ENCODE data around the gene CCDC74A.
A peak's percentile ranks its signal among the peaks of the same experiment; 100 is the strongest.
"Not testable (repeated sequence)": the region's sequence is repeated elsewhere in the genome, so short reads cannot be mapped to it uniquely, and the experiment has no call there.

Gene CCDC74A

DNA sequence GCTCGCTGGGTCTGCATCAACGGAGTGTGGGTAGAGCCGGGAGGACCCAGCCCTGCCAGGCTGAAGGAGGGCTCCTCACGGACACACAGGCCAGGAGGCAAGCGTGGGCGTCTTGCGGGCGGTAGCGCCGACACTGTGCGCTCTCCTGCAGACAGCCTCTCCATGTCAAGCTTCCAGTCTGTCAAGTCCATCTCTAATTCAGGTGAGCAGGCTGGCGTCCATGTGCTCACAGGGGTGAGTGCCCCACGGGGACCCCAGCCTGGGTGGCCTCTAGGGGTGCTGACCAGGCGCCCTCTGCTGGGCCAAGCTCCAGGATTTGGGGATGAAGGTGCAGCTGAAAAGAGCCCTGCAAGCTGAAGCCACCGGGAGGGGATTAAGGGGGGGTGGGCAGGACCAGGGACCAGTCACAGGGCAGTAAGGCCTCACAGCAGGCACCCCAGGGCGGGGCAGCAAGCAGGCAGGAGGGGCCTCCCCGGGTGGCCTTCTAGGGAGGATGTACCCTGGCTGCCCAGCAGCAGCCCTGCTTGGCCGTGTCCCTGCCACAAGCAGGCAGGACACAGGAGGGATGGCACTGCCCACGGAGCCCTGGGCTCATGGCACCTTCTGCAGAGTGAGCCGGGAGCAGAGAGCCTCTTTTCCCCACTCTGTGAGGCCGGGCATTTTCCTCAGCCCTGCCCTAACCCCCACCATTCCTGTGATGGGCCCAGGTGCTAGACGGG is 3.1 kb downstream of the CCDC74A start:
- not testable (repeated sequence) for ATAC-seq

DNA sequence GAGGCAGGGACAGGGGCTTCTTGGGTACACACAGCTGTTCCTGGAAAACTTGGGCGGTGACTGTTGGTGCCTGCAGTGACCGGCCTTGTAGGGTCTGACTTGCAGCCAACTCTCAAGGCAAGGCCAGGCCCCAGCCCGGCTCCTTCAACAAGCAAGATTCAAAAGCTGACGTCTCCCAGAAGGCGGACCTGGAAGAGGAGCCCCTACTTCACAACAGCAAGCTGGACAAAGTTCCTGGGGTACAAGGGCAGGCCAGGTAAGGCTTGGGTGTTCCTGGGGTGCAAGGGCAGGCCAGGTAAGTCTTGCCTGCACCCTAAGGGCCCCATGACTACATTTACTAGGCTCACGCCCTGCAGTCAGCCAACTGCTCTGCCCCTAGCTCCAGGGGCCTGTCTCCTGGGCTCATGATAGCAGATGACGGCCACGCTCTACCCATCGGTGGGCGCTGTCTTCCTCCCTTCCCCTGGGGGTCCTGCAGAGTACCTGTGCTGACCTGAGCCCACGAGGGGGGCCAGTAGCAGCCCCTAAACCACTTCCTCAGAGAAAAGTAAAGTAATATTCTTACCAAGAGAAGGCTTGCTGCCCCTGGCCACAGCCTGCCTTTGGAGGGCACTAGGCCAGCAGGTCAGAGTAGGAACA is 4.0 kb downstream of the CCDC74A start:
- ATAC-seq: not testable (repeated sequence)

DNA sequence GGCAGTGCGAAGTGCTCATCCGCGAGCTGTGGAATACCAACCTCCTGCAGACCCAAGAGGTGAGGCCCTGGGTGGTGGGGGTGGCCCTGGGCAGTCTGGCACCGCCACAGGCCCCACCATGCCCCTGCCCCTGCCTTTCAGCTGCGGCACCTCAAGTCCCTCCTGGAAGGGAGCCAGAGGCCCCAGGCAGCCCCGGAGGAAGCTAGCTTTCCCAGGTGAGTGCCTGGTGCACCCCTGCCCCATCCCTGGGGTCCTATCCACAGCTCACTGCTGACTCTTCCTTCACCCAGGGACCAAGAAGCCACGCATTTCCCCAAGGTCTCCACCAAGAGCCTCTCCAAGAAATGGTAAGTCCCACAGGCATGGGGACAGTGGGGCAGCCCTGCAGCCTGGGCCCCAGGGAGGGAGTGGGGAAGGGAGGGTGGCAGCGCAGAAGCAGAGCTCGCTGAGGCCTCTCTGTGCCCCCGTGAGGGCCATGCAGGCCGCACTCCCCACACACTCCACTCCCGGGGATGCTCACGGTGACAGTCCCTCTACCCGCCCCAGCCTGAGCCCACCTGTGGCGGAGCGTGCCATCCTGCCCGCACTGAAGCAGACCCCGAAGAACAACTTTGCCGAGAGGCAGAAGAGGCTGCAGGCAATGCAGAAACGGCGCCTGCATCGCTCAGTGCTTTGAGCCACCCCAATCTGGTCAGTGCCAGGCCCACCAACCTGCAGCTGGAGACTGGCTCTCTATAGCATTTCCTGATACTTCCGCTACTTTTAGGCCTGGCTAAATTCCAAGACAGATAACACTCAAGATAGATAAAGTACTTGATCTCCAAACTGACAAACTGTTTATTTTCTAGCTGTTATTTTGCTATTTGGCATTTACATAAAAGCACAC is 5.3 kb downstream of the CCDC74A start:
- ATAC-seq: peak; percentile 15; the same call in 1 of the 3 replicates

DNA sequence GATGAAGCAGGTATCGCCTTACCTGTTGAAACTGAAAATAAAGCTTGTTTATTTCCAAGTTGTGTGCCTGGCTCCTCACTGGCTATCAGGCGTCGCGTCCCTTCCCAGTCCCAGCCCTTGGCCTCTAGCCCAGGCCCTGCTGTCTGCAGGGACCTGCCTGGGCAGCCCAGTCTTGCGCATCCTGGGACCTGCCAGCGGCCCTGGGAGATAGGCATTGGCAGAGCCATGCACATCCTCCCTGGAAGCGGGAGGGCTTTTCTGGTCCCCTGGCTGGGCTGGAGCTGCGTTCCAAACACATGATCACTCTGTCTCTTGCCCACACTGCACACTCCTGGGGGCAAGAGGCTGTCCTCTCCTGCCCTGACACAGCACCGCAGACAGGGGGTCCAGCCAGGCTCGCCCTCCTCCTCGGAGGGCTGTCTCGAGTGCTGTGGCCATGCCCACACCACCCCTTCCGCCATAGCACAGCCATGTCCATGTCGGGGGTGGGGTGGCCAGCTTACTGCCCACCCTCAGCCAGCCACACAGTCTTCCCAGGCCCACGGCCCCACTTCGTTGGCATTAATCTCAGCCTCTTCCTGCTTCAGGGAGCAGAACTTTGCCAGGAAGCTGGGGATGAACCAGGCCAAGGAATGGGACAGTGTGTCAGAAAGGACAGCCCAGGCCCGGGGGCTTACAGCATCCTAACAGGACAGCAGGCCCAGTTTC is 6.1 kb downstream of the CCDC74A start:
- peak; percentile 54 for ATAC-seq

DNA sequence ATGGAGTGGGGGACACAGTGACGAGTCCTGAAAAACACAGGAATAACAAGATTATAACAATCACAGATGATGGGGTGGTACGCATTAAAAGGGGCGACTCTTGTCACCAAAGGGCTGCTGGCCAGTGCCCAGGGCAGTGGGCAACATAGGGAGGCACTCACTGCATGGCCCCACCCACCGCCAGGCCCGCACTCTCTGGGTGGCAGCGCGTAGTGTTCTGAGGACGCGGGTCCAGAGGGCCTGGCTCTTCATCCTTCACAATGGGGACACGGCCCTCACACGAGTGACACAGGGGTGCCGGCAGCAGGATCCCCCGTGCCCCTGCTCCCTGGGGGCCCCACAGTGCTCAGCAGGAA is 6.6 kb downstream of the CCDC74A start:
- not testable (repeated sequence) for ATAC-seq

DNA sequence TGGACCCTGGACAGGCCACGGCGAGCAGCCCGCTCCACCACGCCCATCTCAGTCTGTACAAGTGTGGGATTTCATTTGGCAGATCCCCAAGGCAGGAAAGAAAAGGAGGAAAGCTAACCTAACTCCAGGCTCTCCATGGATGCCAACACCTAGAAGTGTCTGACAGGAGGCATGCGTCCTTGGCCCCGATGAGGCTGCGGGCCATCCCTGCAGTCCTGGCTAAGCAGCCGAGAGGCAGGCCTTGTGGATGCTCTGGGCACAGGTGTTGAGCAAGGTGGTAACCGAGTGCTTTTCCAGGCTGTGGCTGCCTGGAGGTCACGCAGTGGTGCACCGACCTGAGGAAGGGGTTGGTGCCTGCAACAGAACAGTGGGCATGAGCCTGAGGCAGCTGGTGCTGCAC is 7.3 kb downstream of the CCDC74A start:
- ATAC-seq: not testable (repeated sequence)

DNA sequence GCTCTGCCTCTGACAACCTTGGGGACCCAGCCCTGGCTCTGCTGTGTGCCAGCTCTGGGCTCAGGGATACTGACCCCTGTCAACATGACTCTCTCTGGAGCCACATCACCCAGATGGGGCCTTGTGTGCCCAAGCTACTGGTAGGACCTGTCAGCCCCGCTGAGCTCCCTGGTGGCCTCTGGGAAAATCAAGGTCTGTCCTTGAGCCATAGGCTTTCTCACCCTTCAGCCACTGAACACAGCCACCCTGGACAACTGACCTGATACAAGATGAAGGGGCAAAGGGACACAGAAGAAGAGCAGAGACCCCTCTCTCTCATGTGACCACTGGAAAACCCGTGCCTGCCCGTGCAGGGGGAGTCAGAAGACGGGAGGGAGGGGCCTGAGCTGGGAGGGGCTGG is 7.8 kb downstream of the CCDC74A start:
- TF ChIP-seq, protein P1, sequence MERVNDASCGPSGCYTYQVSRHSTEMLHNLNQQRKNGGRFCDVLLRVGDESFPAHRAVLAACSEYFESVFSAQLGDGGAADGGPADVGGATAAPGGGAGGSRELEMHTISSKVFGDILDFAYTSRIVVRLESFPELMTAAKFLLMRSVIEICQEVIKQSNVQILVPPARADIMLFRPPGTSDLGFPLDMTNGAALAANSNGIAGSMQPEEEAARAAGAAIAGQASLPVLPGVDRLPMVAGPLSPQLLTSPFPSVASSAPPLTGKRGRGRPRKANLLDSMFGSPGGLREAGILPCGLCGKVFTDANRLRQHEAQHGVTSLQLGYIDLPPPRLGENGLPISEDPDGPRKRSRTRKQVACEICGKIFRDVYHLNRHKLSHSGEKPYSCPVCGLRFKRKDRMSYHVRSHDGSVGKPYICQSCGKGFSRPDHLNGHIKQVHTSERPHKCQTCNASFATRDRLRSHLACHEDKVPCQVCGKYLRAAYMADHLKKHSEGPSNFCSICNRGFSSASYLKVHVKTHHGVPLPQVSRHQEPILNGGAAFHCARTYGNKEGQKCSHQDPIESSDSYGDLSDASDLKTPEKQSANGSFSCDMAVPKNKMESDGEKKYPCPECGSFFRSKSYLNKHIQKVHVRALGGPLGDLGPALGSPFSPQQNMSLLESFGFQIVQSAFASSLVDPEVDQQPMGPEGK (CRISPR knock-in tag; IDR thresholded peaks at IDR 0.05; ENCODE audit: borderline replicate concordance): no peak
- TF ChIP-seq PPARA (CRISPR knock-in tag; IDR thresholded peaks at IDR 0.05; ENCODE audit: borderline replicate concordance): no peak
- no peak for TF ChIP-seq OSR1 (CRISPR knock-in tag; IDR thresholded peaks at IDR 0.05)
- no peak for TF ChIP-seq CSDC2 (CRISPR knock-in tag; IDR thresholded peaks at IDR 0.05)
- no peak for TF ChIP-seq ZNF565 (CRISPR knock-in tag; conservative IDR thresholded peaks at IDR 0.05; ENCODE audit: low read depth)
- TF ChIP-seq ZFP3 (CRISPR knock-in tag; IDR thresholded peaks at IDR 0.05): no peak
- no peak for TF ChIP-seq RARB (CRISPR knock-in tag; IDR thresholded peaks at IDR 0.05)
- TF ChIP-seq ZNF70 (CRISPR knock-in tag; IDR thresholded peaks at IDR 0.05): no peak
- TF ChIP-seq, protein P2, sequence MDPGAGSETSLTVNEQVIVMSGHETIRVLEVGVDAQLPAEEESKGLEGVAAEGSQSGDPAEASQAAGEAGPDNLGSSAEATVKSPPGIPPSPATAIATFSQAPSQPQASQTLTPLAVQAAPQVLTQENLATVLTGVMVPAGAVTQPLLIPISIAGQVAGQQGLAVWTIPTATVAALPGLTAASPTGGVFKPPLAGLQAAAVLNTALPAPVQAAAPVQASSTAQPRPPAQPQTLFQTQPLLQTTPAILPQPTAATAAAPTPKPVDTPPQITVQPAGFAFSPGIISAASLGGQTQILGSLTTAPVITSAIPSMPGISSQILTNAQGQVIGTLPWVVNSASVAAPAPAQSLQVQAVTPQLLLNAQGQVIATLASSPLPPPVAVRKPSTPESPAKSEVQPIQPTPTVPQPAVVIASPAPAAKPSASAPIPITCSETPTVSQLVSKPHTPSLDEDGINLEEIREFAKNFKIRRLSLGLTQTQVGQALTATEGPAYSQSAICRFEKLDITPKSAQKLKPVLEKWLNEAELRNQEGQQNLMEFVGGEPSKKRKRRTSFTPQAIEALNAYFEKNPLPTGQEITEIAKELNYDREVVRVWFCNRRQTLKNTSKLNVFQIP (CRISPR knock-in tag; IDR thresholded peaks at IDR 0.05; ENCODE audit: borderline replicate concordance, low read depth): no peak
- no peak for TF ChIP-seq BACH2 (CRISPR knock-in tag; IDR thresholded peaks at IDR 0.05; ENCODE audit: borderline replicate concordance)
- TF ChIP-seq ISL1 (CRISPR knock-in tag; IDR thresholded peaks at IDR 0.05): no peak
- no peak for TF ChIP-seq ZNF8 (CRISPR knock-in tag; IDR thresholded peaks at IDR 0.05)
- TF ChIP-seq TOX (CRISPR knock-in tag; IDR thresholded peaks at IDR 0.05; ENCODE audit: borderline replicate concordance): no peak
- TF ChIP-seq TCF4 (CRISPR knock-in tag; IDR thresholded peaks at IDR 0.05; ENCODE audit: borderline replicate concordance): no peak

DNA sequence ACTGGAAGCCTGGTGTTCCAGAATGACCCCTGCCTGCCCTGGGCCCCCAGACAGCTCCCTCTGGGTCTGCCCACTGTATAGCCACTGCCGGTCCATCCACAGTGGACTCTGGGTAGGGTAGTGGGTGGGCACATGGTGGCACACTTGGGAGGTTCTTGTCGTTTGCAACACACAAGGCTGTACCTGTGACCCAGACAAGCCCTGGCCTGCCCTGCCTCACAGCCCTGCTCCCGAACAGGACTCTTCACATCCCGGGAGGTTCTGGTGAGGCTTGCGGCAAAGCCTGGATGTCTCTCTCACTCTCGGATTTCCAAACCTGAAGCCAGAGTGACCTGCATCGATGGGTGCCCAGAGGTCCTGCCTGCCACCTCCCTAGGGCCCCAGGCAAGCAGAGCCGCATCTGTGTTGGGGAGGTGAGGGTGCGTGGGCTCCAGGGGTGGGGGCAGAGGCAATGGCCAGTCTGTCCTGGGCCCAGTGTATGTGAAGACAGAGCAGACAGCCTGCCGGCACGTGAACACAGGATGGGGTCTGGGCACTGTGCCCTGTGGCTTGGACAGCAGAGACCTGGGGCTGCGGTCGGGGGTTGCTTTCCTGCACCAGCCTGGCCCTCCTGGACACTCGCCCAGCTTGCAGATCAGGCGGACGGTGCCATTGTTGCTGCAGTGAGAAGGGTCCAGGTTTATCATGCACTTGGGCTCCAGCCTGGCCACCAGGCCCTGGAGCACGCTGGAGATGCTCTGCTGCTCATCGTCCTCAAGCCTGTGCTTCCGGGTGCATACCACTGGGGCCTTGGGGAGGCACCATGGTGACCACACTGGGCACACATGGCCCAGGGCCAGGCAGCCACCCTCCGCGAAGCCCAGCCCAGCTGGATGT is 8.5 kb downstream of the CCDC74A start:
- ATAC-seq: not testable (repeated sequence)

More for the DNA sequence above, 7.8 kb downstream of the CCDC74A start:
- ATAC-seq: no peak

DNA sequence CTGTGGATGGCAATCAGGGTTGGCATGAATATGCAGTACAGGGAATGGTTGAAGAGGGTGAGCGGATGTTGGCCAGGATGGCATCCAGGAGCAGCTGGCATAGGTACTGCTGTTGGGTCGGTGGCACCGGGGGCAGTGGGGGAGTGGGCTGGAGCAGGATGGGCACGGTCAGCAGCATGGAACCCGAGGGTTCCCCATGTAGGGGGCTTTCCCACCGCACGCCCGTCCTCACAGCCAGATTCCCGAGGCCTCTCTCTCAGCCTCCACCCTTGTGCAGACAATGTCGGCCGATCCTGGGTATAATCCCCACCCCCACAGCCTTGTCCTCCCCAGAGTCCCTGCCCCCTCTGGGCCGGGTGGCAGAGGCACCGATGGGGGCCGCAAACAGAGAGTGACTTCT is 9.2 kb downstream of the CCDC74A start:
- ATAC-seq: not testable (repeated sequence)

DNA sequence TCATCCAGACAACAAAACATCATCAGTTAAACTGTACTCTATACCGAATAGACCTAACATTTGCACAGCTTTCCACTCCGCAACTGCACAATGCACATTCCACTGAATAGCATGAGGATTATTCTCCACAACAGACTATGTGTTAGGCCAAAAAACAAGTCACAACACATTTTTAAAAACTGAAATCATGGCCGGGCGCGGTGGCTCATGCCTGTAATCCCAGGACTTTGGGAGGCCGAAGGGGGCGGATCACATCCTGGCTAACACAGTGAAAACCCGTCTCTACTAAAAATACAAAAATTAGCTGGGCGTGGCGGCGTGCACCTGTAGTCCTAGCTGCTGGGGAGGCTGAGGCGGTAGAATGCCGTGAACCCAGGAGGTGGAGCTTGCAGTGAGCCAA is 11.2 kb downstream of the CCDC74A start:
- not testable (repeated sequence) for ATAC-seq
